Stomach (tissue), 4 donors: ENCODE results near the gene PRKCE.

Experiments
- EP300 ChIP-seq: sonication (generic); formaldehyde crosslinking; IDR thresholded peaks from one replicate; pipeline ENCODE4 v1.6.1; 2017; ENCODE audit warnings: antibody characterized with exemption
- POLR2A ChIP-seq, 4 donors: fragments of 450-650 bp; IDR thresholded peaks; one replicate each; pipeline ENCODE4 v1.6.1; 2016; ENCODE audit warnings: antibody characterized with exemption in 4 of 4, control low read depth in 2 of 4, mild to moderate bottlenecking in 1 of 4, moderate library complexity in 1 of 4
- POLR2AphosphoS5 ChIP-seq, 3 donors: sonication (generic); formaldehyde crosslinking; IDR thresholded peaks; one replicate each; pipeline ENCODE4 v1.6.1; 2016; ENCODE audit warnings: antibody characterized with exemption in 3 of 3
- TF ChIP-seq, protein P1 (sequence below), 7 experiments: fragments of 450-650 bp in 4 of 7; fragments of 200-600 bp in 3 of 7; sonication (generic) in 3 of 7; IDR thresholded peaks; one replicate each; pipeline ENCODE4 v1.5.1; 2016 to 2019; ENCODE audit warnings: antibody characterized with exemption in 7 of 7, control low read depth in 2 of 7, mild to moderate bottlenecking in 1 of 7

DNA sequence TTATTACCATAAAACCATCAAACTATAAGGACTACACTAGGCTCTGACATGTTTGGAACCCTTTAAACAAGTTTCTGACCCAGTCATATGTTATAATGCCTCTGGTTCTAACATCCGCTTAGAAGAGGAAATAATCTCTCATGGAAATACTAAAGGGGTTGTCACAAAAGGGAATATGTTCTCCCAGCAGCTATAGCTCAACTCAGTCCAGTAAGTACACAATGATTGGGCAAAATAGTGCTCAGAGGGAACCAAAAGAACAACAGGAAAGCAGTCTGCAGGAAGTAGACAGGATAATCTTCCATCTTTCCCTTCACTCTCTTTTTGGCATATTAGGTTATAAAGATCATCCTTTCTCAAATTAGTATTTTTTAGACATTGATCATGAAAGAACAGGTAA lies 44.7 kb upstream of the PRKCE start:
- TF ChIP-seq, protein P1, sequence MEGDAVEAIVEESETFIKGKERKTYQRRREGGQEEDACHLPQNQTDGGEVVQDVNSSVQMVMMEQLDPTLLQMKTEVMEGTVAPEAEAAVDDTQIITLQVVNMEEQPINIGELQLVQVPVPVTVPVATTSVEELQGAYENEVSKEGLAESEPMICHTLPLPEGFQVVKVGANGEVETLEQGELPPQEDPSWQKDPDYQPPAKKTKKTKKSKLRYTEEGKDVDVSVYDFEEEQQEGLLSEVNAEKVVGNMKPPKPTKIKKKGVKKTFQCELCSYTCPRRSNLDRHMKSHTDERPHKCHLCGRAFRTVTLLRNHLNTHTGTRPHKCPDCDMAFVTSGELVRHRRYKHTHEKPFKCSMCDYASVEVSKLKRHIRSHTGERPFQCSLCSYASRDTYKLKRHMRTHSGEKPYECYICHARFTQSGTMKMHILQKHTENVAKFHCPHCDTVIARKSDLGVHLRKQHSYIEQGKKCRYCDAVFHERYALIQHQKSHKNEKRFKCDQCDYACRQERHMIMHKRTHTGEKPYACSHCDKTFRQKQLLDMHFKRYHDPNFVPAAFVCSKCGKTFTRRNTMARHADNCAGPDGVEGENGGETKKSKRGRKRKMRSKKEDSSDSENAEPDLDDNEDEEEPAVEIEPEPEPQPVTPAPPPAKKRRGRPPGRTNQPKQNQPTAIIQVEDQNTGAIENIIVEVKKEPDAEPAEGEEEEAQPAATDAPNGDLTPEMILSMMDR (IDR thresholded peaks at IDR 0.05) = no peak
- TF ChIP-seq POLR2A (IDR thresholded peaks at IDR 0.05) = no peak
- no peak for TF ChIP-seq EP300
- peak in 1 of 3 donors; percentile 67 for TF ChIP-seq POLR2AphosphoS5 (IDR thresholded peaks at IDR 0.05)
